ENCODE measurements around the gene EPHB1. TPM values are rescaled to one million over a fixed set of nuclear protein-coding genes. Genes with fewer than 3 reads are reported as not detected.

The EPHB1 gene
- total RNA-seq, 1 donor from 2014 or later = 1.6 TPM

GRCh38 chr3:134905647-134905935 is 110.5 kb downstream of the EPHB1 start:
- H3K4me1 ChIP-seq = no peaks in the 10 kb centered on the region
- no peak for DNase-seq
- no peaks in the 10 kb centered on the region for H3K27me3 ChIP-seq
- intact Hi-C loops (cut with DNase I) = no loop called here
- H3K4me3 ChIP-seq = no peak overlapping the region
- no peak for TF ChIP-seq CTCF (IDR thresholded peaks at IDR 0.05)
- H3K27ac ChIP-seq = no peak overlapping the region
- ATAC-seq = no peak
- H3K36me3 ChIP-seq = no peaks in the 10 kb centered on the region
- no peaks in the 10 kb centered on the region for H3K9me3 ChIP-seq

GRCh38 chr3:134908271-134908670 is 113.2 kb downstream of the EPHB1 start:
- Histone ChIP-seq H3K27ac (no peak overlapping the region), H3K36me3 (no peaks in the 10 kb centered on the region), H3K4me1 (no peaks in the 10 kb centered on the region), H3K9me3 (no peaks in the 10 kb centered on the region), H3K4me3 (no peak overlapping the region), H3K27me3 (no peaks in the 10 kb centered on the region)
- intact Hi-C loops (cut with DNase I) = no loop called here
- no peak for TF ChIP-seq CTCF (IDR thresholded peaks at IDR 0.05)
- ATAC-seq = no peak
- no peak for DNase-seq

GRCh38 chr3:134910026-134910425 is 115.0 kb downstream of the EPHB1 start:
- Histone ChIP-seq H3K4me1 (no peaks in the 10 kb centered on the region), H3K4me3 (no peak overlapping the region), H3K9me3 (no peaks in the 10 kb centered on the region), H3K36me3 (no peaks in the 10 kb centered on the region), H3K27me3 (no peaks in the 10 kb centered on the region), H3K27ac (no peak overlapping the region)
- TF ChIP-seq CTCF (IDR thresholded peaks at IDR 0.05) = no peak
- DNase-seq (no peak), ATAC-seq (no peak)
- intact Hi-C loops (cut with DNase I) = no loop called here

- no peaks in the 10 kb centered on the region for H3K9me3 ChIP-seq
- H3K36me3 ChIP-seq = no peaks in the 10 kb centered on the region
- intact Hi-C loops (cut with DNase I) = no loop called here
- no peak overlapping the region for H3K27ac ChIP-seq
- TF ChIP-seq CTCF (IDR thresholded peaks at IDR 0.05) = no peak
- DNase-seq (no peak), ATAC-seq (no peak)
- H3K4me1 ChIP-seq = no peaks in the 10 kb centered on the region
- no peaks in the 10 kb centered on the region for H3K27me3 ChIP-seq
- no peak overlapping the region for H3K4me3 ChIP-seq
These were observed 116.8 kb downstream of the EPHB1 start for GRCh38 chr3:134911586-134912548.

GRCh38 chr3:134916276-134916961 is 121.4 kb downstream of the EPHB1 start:
- ATAC-seq (no peak), DNase-seq (peak; percentile 56)
- Histone ChIP-seq H3K27ac (no peak overlapping the region), H3K27me3 (no peaks in the 10 kb centered on the region), H3K4me3 (no peak overlapping the region), H3K36me3 (no peaks in the 10 kb centered on the region), H3K9me3 (no peaks in the 10 kb centered on the region), H3K4me1 (no peaks in the 10 kb centered on the region)
- intact Hi-C loops (cut with DNase I) = no loop called here
- no peak for TF ChIP-seq CTCF (IDR thresholded peaks at IDR 0.05)

Data from upper lobe of right lung (tissue), 1 donor.